Measurements from ENCODE around the gene WWP2.

The WWP2 gene

DNA sequence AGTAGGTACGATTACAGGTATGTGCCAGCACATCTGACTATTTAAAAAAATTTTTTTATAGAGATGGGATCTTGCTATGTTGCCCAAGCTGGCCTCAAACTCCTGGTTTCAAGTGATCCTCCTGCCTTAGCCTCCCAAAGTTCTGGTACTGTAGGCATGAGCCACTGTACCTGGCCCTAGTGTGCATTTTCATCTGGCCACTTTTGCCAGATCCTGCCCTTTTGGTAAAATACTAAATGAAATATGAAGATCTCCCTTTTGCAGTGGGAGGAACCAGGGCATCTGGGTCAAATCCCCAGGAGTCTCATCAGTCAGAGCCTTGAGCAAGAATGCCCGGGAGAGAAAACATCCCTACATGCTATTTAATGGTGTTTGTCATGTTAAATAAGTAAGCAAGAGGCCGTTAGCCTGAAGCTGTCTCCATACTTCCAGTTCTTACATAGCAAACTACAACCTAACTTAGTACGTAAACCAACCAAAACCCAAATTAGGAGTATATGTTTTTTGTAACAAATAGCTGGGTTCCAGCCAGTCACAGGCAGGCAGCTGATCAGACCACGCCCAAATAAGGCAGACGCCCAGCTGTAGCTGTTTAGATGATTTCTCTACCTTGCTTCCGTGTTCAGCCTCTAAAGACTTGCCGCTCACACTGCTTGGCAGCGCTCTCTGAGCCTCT, 142.5 kb downstream of the WWP2 start:
- H3K9ac ChIP-seq (ENCODE audit: low read length) = no peak overlapping the region
- no peaks in the 10 kb centered on the region for H3K27me3 ChIP-seq (ENCODE audit: control insufficient read depth, insufficient read depth, low read length)
- no peaks in the 10 kb centered on the region for H3K4me1 ChIP-seq (ENCODE audit: control insufficient read depth, insufficient read depth, low read length)
- no peak overlapping the region for H3K4me3 ChIP-seq (ENCODE audit: low read length)
- H3K36me3 ChIP-seq (ENCODE audit: control insufficient read depth, insufficient read depth, low read length) = peaks cover 12% of the 10 kb centered on the region
- no peak overlapping the region for H3K27ac ChIP-seq (ENCODE audit: low read depth, low read length)

GRCh38 chr16:69905171-69905555, 143.0 kb downstream of the WWP2 start:
- H3K9ac ChIP-seq (ENCODE audit: low read length) = no peak overlapping the region
- H3K4me1 ChIP-seq (ENCODE audit: control insufficient read depth, insufficient read depth, low read length) = no peaks in the 10 kb centered on the region
- no peak overlapping the region for H3K27ac ChIP-seq (ENCODE audit: low read depth, low read length)
- no peaks in the 10 kb centered on the region for H3K27me3 ChIP-seq (ENCODE audit: control insufficient read depth, insufficient read depth, low read length)
- H3K36me3 ChIP-seq (ENCODE audit: control insufficient read depth, insufficient read depth, low read length) = peaks cover 12% of the 10 kb centered on the region
- H3K4me3 ChIP-seq (ENCODE audit: low read length) = no peak overlapping the region

DNA sequence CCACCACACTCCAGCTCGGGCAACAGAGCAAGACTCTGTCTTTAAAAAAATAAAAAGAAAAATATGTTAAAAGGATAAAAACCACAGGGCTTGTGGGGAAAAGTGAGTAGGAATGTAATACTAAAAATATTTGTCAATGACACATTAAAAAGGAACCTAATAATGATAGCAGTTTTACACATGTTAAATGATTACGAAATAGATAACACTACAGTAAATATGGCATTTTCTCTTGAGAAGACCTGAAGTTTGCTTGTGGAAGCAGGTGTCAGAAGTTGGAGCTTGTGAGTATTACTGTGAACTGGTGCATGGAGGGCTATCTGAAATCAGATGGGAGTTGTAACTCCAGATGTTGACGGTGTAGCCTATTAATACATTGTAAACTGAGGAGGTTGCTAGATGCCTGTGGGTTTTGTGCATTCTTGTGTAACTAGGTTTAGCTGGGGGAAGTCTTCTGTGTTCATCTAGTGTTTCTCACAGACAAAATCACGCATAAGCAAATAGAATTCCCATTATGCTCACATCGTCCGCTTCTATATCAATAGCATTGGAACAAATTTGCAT, 144.8 kb downstream of the WWP2 start:
- no peaks in the 10 kb centered on the region for H3K4me1 ChIP-seq (ENCODE audit: control insufficient read depth, insufficient read depth, low read length)
- H3K4me3 ChIP-seq (ENCODE audit: low read length) = no peak overlapping the region
- H3K27ac ChIP-seq (ENCODE audit: low read depth, low read length) = no peak overlapping the region
- H3K36me3 ChIP-seq (ENCODE audit: control insufficient read depth, insufficient read depth, low read length) = peaks cover 14% of the 10 kb centered on the region
- H3K27me3 ChIP-seq (ENCODE audit: control insufficient read depth, insufficient read depth, low read length) = no peaks in the 10 kb centered on the region
- no peak overlapping the region for H3K9ac ChIP-seq (ENCODE audit: low read length)

DNA sequence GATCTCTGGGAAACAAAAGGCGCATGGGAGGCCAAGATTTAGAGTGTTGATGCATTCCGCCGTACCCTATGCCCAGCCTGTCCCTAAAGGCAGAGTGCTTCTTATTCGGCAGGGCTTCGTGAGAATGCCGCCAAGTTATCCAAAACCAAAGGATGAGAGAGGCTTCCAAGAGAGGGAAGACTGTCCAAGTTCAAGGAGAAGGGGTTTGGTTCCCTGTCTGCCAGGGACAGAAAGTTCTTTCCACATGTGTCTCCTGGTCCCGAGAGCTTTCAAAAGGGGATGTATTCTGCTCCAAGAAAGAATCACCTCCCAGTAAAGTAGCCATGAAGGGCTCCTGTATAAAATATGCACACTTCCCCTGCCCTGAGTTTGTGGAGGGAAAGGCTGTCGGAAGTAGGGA, 146.9 kb downstream of the WWP2 start:
- Histone ChIP-seq H3K27ac (ENCODE audit: low read depth, low read length) (no peak overlapping the region), H3K36me3 (ENCODE audit: control insufficient read depth, insufficient read depth, low read length) (peaks cover 12% of the 10 kb centered on the region), H3K4me3 (ENCODE audit: low read length) (no peak overlapping the region), H3K27me3 (ENCODE audit: control insufficient read depth, insufficient read depth, low read length) (no peaks in the 10 kb centered on the region), H3K4me1 (ENCODE audit: control insufficient read depth, insufficient read depth, low read length) (no peaks in the 10 kb centered on the region), H3K9ac (ENCODE audit: low read length) (no peak overlapping the region)

DNA sequence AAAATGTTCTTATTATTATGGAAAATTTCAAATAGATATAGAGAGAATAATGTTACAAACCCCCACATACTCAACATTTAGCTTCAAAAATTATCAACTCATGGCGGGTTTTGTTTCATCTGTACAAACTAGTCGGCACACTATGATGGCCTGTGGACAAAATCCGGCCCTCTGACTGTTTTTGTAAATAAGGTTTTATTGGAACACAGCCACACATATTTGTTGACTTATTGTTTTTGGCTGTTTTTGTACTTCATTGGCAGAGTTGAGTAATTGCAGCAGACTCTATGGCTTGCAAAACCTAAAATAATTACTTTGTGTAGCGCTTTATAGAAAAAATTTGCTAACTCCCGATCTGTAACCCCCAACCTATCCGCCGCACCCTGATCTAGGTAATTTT, 147.6 kb downstream of the WWP2 start:
- no peaks in the 10 kb centered on the region for H3K4me1 ChIP-seq (ENCODE audit: control insufficient read depth, insufficient read depth, low read length)
- H3K27me3 ChIP-seq (ENCODE audit: control insufficient read depth, insufficient read depth, low read length) = no peaks in the 10 kb centered on the region
- peaks cover 12% of the 10 kb centered on the region for H3K36me3 ChIP-seq (ENCODE audit: control insufficient read depth, insufficient read depth, low read length)
- H3K4me3 ChIP-seq (ENCODE audit: low read length) = no peak overlapping the region
- H3K9ac ChIP-seq (ENCODE audit: low read length) = no peak overlapping the region
- H3K27ac ChIP-seq (ENCODE audit: low read depth, low read length) = no peak overlapping the region

- Histone ChIP-seq H3K27ac (ENCODE audit: low read depth, low read length) (no peak overlapping the region), H3K4me3 (ENCODE audit: low read length) (no peak overlapping the region), H3K4me1 (ENCODE audit: control insufficient read depth, insufficient read depth, low read length) (no peaks in the 10 kb centered on the region), H3K36me3 (ENCODE audit: control insufficient read depth, insufficient read depth, low read length) (peaks cover 12% of the 10 kb centered on the region), H3K9ac (ENCODE audit: low read length) (no peak overlapping the region), H3K27me3 (ENCODE audit: control insufficient read depth, insufficient read depth, low read length) (no peaks in the 10 kb centered on the region)
These were observed 148.8 kb downstream of the WWP2 start for GRCh38 chr16:69910964-69911363.

GRCh38 chr16:69916462-69916861, 154.3 kb downstream of the WWP2 start:
- Histone ChIP-seq H3K4me1 (ENCODE audit: control insufficient read depth, insufficient read depth, low read length) (no peaks in the 10 kb centered on the region), H3K4me3 (ENCODE audit: low read length) (no peak overlapping the region), H3K36me3 (ENCODE audit: control insufficient read depth, insufficient read depth, low read length) (peaks cover 2% of the 10 kb centered on the region), H3K27me3 (ENCODE audit: control insufficient read depth, insufficient read depth, low read length) (no peaks in the 10 kb centered on the region), H3K9ac (ENCODE audit: low read length) (no peak overlapping the region), H3K27ac (ENCODE audit: low read depth, low read length) (no peak overlapping the region)

DNA sequence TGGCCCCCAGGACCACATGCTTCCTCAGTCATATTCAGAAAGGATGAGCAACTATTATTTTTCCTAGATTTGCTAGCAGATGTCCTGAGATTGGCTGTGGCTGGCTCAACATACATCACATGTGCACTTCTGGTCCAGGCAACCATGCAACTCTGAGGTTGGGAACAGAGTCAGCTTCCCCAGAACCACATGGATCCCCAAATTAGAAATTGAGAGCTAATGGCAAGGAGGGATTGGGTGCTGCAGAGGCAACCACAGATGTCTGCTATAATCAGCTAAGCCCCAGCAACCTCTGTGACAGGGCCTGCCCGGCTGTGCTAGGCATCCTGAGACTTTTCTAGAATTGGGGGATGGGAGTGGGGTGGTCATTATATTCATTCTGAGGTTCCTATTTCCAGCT, 155.2 kb downstream of the WWP2 start:
- no peaks in the 10 kb centered on the region for H3K27me3 ChIP-seq (ENCODE audit: control insufficient read depth, insufficient read depth, low read length)
- H3K36me3 ChIP-seq (ENCODE audit: control insufficient read depth, insufficient read depth, low read length) = no peaks in the 10 kb centered on the region
- H3K4me1 ChIP-seq (ENCODE audit: control insufficient read depth, insufficient read depth, low read length) = no peaks in the 10 kb centered on the region
- no peak overlapping the region for H3K27ac ChIP-seq (ENCODE audit: low read depth, low read length)
- H3K4me3 ChIP-seq (ENCODE audit: low read length) = no peak overlapping the region
- H3K9ac ChIP-seq (ENCODE audit: low read length) = no peak overlapping the region

DNA sequence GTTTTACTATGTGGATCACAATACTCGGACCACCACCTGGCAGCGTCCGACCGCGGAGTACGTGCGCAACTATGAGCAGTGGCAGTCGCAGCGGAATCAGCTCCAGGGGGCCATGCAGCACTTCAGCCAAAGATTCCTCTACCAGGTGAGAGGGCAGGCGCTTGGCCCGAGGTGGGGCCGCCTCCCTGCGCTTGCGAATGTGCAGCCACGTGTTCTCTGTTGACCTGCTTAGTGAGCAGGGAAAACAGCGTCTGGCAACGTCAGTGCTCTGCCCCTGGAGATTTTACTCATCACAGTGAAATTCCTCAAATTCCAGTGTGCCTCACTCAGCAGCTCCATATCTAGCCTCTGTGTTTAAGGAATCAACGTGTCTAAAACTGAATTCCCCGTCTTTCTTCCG, 155.6 kb downstream of the WWP2 start:
- Histone ChIP-seq H3K36me3 (ENCODE audit: control insufficient read depth, insufficient read depth, low read length) (no peaks in the 10 kb centered on the region), H3K9ac (ENCODE audit: low read length) (no peak overlapping the region), H3K4me3 (ENCODE audit: low read length) (no peak overlapping the region), H3K4me1 (ENCODE audit: control insufficient read depth, insufficient read depth, low read length) (no peaks in the 10 kb centered on the region), H3K27me3 (ENCODE audit: control insufficient read depth, insufficient read depth, low read length) (no peaks in the 10 kb centered on the region), H3K27ac (ENCODE audit: low read depth, low read length) (no peak overlapping the region)

DNA sequence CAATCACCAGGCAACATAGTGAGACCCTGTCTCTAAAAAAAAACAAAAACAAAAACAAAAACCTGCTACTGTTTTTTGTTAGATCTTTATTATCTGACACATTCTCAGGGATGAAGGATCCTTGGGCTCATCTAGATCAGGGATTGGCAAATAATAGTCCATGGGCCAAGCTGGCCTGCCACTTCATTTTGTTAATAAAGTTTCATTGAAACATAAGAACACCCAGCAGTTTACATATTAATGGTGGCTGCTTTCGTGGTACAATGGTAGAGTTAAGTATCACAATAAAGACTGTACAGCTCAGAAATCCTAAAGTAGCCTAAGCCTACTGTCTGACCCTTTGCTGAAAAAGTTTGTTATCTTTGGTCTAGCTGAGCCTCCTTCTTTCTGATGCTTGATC, 156.1 kb downstream of the WWP2 start:
- H3K27ac ChIP-seq (ENCODE audit: low read depth, low read length) = no peak overlapping the region
- H3K4me3 ChIP-seq (ENCODE audit: low read length) = no peak overlapping the region
- no peaks in the 10 kb centered on the region for H3K27me3 ChIP-seq (ENCODE audit: control insufficient read depth, insufficient read depth, low read length)
- H3K36me3 ChIP-seq (ENCODE audit: control insufficient read depth, insufficient read depth, low read length) = no peaks in the 10 kb centered on the region
- H3K9ac ChIP-seq (ENCODE audit: low read length) = no peak overlapping the region
- H3K4me1 ChIP-seq (ENCODE audit: control insufficient read depth, insufficient read depth, low read length) = no peaks in the 10 kb centered on the region

DNA sequence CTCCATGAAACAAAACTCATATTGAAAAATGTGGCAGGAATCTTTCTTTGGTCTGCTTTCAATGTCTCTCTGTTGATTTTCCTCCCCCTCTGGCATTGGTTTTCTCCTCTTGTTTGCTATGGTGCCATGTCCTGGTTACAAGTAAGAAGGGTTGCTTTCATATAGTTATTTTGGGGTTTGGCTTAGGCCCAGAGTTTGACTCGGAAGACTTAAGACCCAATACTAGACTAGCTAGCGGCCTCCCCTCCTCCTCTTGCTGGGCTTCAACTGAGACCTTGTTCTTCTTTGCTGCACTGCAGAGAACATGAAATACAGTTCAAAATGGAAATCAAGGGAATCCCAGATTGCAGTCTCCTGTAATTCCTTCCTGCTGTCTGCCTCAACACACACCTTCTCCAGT, 159.0 kb downstream of the WWP2 start:
- no peak overlapping the region for H3K27ac ChIP-seq (ENCODE audit: low read depth, low read length)
- H3K9ac ChIP-seq (ENCODE audit: low read length) = no peak overlapping the region

GRCh38 chr16:69922200-69922599, 160.1 kb downstream of the WWP2 start:
- Histone ChIP-seq H3K36me3 (ENCODE audit: control insufficient read depth, insufficient read depth, low read length) (no peaks in the 10 kb centered on the region), H3K4me1 (ENCODE audit: control insufficient read depth, insufficient read depth, low read length) (peaks cover 10% of the 10 kb centered on the region), H3K27ac (ENCODE audit: low read depth, low read length) (no peak overlapping the region)

More for the DNA sequence above, 159.0 kb downstream of the WWP2 start:
- Histone ChIP-seq H3K27me3 (ENCODE audit: control insufficient read depth, insufficient read depth, low read length) (no peaks in the 10 kb centered on the region), H3K4me3 (ENCODE audit: low read length) (no peak overlapping the region), H3K4me1 (ENCODE audit: control insufficient read depth, insufficient read depth, low read length) (peaks cover 5% of the 10 kb centered on the region), H3K36me3 (ENCODE audit: control insufficient read depth, insufficient read depth, low read length) (no peaks in the 10 kb centered on the region)

GRCh38 chr16:69924041-69924775, 162.1 kb downstream of the WWP2 start:
- Histone ChIP-seq H3K27ac (ENCODE audit: low read depth, low read length) (no peak overlapping the region), H3K4me3 (ENCODE audit: low read length) (no peak overlapping the region), H3K4me1 (ENCODE audit: control insufficient read depth, insufficient read depth, low read length) (peaks cover 13% of the 10 kb centered on the region)

More at GRCh38 chr16:69922200-69922599, 160.1 kb downstream of the WWP2 start:
- Histone ChIP-seq H3K27me3 (ENCODE audit: control insufficient read depth, insufficient read depth, low read length) (no peaks in the 10 kb centered on the region), H3K4me3 (ENCODE audit: low read length) (no peak overlapping the region), H3K9ac (ENCODE audit: low read length) (no peak overlapping the region)

More at GRCh38 chr16:69924041-69924775, 162.1 kb downstream of the WWP2 start:
- no peak overlapping the region for H3K9ac ChIP-seq (ENCODE audit: low read length)
- no peaks in the 10 kb centered on the region for H3K27me3 ChIP-seq (ENCODE audit: control insufficient read depth, insufficient read depth, low read length)
- no peaks in the 10 kb centered on the region for H3K36me3 ChIP-seq (ENCODE audit: control insufficient read depth, insufficient read depth, low read length)
